Kidney glomerular epithelial cell (primary cell): ENCODE data around the gene RIF1.

Source experiments
- DNase-seq: peaks from one replicate; lab custom pipeline; 2025; lab: John Stamatoyannopoulos, UW

Gene RIF1, protein sequence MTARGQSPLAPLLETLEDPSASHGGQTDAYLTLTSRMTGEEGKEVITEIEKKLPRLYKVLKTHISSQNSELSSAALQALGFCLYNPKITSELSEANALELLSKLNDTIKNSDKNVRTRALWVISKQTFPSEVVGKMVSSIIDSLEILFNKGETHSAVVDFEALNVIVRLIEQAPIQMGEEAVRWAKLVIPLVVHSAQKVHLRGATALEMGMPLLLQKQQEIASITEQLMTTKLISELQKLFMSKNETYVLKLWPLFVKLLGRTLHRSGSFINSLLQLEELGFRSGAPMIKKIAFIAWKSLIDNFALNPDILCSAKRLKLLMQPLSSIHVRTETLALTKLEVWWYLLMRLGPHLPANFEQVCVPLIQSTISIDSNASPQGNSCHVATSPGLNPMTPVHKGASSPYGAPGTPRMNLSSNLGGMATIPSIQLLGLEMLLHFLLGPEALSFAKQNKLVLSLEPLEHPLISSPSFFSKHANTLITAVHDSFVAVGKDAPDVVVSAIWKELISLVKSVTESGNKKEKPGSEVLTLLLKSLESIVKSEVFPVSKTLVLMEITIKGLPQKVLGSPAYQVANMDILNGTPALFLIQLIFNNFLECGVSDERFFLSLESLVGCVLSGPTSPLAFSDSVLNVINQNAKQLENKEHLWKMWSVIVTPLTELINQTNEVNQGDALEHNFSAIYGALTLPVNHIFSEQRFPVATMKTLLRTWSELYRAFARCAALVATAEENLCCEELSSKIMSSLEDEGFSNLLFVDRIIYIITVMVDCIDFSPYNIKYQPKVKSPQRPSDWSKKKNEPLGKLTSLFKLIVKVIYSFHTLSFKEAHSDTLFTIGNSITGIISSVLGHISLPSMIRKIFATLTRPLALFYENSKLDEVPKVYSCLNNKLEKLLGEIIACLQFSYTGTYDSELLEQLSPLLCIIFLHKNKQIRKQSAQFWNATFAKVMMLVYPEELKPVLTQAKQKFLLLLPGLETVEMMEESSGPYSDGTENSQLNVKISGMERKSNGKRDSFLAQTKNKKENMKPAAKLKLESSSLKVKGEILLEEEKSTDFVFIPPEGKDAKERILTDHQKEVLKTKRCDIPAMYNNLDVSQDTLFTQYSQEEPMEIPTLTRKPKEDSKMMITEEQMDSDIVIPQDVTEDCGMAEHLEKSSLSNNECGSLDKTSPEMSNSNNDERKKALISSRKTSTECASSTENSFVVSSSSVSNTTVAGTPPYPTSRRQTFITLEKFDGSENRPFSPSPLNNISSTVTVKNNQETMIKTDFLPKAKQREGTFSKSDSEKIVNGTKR (N-terminal part only)

DNA sequence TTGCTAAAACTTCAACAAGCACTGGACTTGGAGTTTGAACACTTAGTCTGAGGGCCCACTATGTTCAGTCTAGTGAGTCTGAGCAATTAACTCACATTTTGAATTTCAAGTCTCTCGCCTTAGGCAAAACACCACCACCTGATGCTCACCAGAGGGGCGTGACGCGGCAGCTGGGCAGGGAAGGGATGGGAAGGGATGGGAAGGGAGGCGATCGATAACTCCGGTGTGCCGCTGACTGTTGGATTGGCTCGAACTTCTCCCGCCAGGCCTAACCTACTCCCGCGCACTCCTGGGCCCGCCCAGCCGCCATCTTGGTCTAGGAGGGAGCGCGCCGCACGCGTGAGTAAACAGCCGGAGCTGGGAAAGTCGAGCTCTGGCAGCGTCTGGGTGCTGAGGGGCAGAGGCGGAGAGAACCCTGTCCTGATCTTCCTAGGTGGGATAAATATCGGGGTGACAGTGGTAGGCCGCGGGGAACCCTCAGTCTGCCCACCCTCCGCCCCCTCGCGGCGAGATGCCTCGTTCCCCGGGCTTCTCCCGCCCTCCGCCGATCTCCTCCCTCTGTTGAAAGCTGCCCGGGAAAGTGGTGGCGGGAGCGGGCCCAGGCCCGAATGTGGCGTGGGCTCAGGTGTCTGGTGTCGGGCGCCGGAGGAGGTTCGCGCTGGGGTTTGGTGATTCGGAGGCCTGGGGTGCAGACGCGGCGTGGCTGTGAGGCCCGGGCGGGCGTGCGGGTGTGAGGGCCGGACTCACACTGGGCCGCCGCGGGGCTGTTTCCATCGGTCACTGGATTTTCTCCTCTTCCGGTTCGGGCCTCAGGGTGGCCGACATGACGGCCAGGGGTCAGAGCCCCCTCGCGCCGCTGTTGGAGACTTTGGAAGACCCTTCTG lies at the start of gene RIF1:
RIF1 (plus strand) TSS at position 302 of the 884 bp plus-strand sequence; CDS start at position 824, 522 bp downstream.
- DNase-seq, result peak; percentile 92

DNA sequence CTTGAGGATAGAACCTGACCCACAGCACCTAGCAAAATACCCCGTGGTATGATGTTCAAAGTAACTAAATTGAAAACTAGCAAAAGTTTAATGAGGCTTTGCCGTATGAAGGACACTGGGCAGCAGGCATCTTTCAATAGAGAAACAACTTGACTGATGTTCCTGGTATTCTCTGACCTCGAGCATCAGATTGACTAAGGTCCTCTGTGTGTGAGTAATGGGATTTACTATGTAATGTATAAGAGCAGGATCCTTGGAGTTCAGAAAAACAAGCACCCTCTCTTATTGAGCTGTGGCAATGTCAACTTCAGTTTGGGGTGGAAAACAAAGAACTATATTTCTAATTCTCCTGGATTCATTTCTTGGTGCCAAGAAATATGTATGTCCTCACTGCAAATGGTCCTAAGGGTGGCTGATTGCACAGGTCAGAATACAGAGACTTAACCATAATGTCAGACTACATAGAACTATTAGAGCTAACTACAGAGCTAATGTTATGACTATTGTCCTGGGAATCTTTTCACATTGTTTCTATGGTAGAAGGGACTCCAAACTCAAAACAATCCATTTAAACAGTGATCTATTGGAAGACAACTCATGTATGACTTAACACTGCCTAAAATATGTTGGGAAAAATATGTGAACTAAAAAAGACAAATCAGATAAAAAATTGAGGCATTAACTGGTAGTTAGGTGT lies 47.9 kb upstream of the RIF1 start:
- DNase-seq, result peak; percentile 73

DNA sequence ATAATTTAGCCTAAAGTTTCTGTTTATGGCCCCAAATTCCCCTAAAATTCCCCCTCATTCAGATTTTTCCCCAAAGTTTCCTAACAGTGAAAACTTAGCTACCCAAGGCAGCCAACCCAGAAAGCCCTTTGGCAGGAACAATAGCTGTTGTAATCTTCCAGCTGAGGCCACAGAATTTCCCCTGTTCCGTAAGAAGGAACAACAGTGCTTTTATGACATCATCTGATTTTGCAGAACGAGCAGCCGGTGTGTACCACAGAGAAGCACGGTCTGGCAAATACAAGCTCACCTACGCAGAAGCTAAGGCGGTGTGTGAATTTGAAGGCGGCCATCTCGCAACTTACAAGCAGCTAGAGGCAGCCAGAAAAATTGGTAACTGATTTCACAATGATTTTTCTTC lies 46.0 kb upstream of the RIF1 start:
- DNase-seq, result peak; percentile 32

DNA sequence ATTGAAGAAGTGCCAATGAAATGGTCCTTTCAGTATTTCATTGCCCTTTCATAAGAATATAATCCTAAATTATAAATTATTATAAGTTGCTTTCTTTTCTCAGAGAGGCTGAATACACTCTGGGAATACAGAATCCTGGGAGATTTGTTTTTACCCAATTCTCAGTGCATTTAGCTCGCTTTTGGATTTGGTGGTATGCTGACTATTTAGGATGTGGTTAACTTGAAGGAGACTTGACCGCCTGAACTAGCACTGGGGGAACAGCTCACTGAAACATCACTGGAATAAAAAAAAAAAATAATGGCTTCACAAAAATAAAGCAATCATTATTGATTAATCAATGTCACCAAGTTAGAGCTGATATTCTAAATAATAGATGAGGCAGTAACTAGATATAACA lies 42.1 kb upstream of the RIF1 start:
- DNase-seq, result no peak

DNA sequence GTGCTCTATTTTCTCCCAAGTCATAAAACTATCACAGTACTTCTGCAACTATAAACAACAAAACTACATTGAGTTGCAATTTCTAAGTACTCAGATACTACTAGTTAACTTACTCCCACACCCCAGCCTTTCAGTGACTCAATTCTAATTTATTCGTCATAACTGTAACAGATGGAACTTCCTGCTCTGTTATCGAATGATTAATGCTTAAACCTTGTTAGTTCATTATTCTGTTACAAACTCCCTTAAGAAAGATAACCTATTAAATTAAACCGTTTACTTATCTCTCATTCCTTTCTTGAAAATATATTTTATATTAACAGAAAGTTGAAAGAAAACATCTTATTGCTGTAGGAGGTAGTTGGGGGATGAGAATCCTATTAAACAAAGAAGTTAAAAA lies 35.3 kb upstream of the RIF1 start:
- DNase-seq, result peak; percentile 96

DNA sequence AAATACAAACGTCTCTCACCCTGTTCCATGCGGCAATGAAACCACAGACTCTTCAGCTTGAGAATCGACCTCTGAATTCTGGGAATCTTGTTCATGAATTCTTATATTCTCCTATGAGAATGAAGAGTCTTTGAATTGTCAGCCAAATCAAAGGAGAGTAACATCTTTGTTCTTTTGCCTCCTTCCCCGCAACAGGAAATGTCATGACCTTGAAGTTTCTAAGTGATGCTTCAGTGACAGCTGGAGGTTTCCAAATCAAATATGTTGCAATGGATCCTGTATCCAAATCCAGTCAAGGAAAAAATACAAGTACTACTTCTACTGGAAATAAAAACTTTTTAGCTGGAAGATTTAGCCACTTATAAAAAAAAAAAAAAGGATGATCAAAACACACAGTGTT lies 30.5 kb upstream of the RIF1 start:
- no peak for DNase-seq

DNA sequence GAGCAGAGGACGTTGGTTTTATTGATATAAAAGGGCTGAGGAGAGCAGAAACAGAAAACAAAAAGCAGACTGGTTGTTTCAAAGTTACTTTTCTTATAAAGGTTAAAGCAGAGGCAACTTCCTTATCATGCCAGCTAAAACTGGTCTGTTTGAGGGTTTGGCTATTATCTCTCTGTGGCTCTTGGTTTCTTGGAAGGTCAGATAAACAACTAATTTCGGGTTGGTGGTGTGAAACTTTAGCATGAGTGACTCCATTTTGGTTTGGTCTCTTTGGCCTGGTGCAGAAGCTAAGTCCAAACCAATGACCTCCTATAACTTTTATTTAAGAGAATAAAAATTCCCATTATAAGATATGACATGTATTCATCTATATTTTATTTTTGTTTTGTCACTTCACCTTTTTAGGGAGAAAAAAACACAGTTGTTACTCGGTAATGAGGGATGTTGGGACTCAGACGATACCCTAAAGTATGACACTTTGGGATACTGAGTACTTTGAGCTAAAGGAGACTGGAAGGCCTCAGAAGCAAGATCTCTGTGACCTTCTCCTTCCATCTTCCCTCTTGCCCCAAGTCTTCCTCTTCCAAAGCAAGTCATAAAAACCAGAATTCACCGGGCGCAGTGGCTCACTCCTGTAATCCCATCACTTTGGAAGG lies 29.0 kb upstream of the RIF1 start:
- DNase-seq, result no peak

DNA sequence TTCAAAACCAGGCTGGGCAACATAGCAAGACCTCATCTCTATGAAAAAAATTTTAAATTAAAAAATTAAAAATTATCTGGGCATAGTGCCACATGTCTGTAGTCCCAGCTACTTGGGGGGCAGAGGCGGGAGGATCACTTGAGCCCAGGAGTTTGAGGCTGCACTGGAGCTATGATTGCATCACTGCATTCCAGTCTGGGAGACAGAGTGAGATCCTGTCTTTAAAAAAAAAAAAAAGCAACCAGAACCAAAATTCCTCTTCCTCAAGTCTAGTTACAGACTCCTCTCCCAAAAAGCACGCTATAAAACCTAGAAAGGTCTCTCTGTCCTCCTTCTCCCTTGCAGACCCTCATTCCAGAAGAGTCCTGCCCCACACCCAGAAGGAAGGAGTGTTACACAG lies 28.4 kb upstream of the RIF1 start:
- DNase-seq, result no peak

DNA sequence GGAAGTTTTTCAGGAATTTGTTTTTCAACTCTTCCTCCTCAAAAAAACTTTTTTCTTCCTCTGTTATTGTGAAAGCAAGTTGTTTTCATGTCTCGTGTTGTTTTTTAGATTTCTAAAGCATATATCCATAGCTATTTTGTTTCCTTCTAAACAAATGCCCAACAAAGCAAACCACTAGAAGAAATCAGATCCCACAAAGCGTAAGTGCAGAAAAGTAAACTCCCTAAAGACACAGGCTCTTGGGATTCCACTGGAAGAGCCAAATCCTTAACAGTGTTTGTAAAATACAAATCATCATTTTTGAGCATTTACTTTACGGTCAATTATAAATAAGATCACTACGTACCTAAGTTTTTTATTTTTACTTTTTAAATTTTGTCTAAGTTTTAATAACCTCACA lies 21.7 kb upstream of the RIF1 start:
- no peak for DNase-seq

DNA sequence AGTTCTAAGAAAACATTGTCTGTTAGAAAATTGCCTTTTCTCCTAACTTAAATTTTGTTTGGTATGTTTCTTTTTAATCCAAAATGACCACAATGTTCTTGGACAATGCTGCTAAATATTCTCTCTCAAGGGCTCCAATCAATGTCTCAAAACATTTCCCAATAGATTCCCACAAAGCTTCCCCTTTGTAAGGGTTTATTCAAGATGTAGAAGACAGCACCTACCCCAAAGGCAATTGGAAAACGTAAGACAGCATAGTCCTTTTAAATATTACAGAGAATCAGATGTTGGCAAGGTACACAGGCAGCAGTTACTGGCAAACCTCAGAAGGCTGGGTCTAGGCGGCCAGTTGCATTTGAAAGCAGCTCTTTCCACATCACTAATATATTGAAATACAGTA lies 18.3 kb upstream of the RIF1 start:
- no peak for DNase-seq

DNA sequence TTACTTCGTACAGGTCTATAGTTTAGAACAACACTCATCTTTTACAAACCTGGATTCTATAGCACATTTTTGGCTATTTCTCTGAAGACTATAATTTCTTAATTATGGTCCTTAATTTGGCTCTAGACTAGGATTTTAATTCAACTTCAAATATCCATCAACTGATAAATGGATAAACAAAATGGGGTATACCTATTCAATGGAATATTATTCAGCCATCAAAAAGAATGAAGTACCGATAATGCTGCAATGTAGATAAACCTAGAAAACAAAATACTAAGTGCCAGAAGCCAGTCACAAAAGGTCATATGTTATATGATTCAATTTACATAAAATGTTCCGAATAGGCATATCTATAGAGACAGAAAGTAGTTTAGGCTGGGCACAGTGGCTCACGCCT lies 15.2 kb upstream of the RIF1 start:
- DNase-seq, result no peak

DNA sequence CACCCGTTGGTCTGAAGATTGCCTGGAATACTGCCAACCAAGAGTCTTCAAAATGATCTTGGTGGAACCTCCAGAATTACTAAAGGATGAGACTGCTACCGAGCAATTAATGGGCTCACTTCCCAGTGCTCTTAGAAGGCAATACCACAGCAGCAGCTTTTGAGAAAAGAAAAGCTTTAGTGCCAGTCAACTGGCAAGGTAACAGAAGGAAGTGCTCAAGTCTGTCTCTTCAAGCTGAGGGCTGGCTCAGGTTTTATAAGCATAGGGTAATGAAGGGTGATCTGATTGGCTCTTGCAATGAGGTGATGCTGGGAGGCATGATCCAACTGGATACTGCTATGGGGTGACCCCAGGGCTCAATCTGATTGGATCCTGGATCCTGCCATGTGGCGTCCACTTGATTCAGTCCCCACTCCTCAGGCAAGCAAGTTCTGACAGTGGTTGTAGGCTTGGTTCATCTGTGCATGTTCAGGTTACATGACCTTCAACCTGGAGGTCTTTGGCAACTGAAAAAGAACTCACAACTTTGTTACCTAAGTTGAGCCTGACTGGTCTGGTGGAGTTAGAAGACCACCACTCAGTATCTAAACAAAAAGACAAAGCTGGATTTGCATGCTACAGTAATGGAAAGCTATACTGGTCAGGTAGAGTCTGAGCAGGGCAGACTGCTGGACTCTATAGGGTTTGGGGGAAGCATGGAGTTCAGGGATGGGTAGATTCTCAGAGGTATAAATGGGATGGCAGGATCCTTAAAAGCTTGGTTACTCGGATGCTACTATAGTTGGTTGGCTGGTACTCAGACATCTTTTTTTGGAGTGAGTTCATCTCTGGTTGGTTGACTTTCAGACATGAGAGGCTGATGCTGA lies 14.0 kb upstream of the RIF1 start:
- no peak for DNase-seq

DNA sequence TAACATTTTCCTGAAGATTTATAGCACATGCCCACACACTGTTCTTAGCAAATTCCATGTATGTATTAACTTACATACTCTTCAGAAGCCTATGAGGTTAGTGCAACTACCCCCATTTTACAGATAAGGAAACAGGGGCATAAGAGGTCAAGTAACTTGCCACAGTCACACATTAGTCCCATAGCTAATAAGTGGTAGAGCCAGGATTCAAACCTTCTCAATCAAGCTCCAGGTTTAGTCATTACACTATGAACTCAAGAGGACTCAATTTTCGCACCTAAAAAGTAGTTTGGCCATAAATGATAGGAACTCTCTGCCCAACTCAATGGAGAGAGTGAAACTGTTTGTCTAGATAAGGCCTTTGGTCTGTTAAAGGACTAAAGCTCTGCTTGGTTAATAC lies 9.7 kb upstream of the RIF1 start:
- DNase-seq, result no peak

DNA sequence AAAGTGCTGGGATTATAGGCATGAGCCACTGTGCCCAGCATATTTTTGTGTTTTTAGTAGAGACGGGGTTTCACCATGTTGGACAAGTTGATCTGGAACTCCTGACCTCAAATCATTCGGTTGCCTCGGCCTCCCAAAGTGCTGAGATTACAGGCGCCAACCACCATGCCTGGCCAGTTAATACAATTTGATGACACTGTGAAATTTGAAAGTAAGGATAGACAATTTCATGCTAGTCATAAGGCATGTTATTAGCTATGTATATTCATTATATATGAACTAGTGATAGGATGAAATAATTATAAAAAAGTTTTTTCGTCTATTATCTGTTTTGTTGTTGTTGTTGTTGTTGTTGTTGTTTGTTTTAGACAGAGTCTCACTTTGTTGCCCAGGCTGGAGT lies 8.6 kb upstream of the RIF1 start:
- no peak for DNase-seq

DNA sequence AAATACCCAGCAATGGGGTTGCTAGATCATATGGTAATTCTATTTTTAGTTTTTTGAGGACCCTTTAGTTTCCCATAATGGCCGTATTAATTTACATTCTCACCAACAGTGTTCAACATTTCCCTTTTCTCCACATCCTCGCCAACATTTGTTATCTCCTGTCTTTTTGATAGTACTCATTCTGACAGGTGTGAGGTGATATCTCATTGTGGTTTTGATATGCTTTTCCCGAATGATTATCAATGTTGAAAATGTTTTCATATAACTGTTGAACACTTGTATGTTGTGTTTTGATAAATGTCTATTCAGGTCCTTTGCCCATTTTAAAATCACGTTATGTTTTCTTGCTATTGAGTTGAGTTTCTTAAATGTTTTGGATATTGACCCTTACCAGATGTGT lies 5.8 kb upstream of the RIF1 start:
- DNase-seq, result no peak

DNA sequence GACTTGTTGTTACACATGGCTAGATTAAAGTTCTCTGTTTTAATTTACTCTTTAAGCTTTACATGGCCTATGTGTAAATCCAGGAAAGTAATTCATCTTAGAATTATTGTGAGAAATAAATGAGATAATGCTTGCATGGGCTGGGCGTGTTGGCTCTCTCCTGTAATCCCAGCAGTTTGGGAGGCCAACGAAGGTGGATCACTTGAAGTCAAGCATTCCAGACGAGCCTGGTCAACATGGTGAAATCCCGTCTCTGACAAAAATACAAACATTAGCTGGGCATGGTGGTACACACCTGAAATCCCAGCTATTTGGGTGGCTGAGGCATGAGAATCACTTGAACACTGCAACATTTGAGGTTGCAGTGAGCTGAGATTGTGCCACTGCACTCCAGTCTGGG lies 4.3 kb upstream of the RIF1 start:
- no peak for DNase-seq

DNA sequence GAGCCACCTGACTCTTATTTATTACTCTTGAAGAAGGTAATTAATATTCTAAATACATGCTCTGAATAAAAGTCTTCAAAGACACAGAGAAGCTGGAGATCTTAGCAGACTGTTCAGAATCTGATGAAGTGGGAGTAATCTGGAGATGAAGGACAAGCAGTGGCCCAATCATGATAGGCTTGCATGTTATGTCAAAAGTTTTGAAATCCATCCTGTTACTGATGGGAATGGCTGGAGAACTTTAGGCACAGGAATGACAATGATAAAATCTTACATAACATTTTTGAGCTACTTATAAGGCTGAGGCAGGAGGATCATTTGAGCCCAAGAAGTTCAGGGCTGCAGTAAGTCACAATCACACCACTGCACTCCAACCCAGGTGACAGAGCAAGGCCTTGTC lies 2.4 kb upstream of the RIF1 start:
- DNase-seq, result no peak

DNA sequence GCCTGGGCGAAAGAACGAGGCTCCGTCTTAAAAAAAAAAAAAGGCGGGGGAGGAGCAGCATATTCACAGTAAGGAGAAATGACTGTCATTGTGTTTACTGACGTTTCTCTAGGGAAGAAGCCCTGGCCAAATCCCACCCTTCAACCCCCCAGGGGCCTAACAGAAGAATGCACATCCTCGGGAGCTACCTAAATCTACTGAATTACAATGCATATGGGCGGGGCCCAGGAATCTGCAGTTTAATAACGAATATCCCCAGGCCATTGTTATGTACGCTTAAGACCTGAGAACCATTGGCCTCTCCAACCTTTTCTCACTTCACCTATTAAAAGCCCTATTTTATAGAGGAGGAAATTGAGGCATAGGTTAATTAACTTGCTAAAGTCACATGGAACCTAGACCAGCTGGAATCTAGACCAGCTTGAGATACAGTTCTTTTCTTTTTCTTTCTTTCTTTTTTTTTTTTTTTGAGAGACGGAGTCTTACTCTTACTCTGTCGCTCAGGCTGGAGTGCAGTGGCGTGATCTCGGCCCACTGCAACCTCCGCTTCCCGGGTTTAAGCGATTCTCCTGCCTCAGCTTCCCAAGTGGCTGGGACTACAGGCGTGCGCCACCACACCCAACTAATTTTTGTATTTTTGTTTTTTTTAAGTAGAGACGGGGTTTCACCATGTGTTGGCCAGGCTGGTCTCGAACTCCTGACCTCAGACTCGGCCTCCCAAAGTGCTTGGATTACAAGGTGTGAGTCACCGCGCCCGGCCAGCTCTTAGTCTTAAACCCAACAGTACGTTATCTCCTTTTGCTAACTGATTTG lies 708 bp upstream of the RIF1 start:
- no peak for DNase-seq

DNA sequence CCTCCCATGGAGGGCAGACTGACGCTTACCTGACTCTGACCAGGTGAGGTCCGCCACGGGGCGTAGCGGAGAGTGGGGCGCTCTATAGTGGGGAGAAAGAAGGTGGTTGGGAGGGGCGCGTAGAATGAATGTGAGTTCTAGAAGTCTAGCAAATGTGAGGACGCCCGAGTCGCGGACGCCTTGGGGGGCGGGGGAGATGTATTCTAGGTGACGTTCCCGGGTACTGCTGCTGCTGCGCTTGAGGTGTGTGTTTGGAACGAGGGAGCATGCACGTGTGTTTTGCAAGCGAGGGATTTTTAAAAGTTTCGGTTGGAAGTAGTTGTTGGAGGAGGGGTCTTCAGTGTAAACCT lies 758 bp downstream of the RIF1 start:
- peak; percentile 31 for DNase-seq
